ENCODE measurements around the gene PKD2L1. TPM values are rescaled to one million over a fixed set of nuclear protein-coding genes. Genes with fewer than 3 reads are reported as not detected.

Gene PKD2L1
- total RNA-seq, 1 donor from 2014 or later, result not detected

DNA sequence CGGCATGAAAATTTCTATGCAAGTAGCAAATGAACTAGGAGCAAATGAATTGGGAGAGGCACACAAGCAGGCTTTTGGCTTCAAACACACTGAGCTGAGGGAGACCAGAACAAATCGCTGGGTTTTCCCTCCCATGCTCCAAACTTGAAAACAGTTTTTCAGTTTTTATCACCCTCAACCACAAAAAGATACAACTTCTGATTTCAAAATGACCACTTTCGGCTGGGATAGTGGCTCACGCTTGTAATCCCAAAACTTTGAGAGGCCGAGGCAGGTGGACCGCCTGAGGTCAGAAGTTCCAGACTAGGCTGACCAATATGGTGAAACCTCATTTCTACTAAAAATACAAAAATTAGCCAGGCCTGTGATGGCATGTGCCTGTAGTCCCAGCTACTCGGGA lies 91.6 kb downstream of the PKD2L1 start:
- no peak for DNase-seq (ENCODE audit: low spot score)
- intact Hi-C loops (cut with DNase I), result no loop called here

Other genes with a start within 250 kb of the PKD2L1 start
- not detected for gene CPN1, start 248.4 kb downstream of the PKD2L1 start, total RNA-seq
- 7.2 TPM for gene ERLIN1, start 144.2 kb downstream of the PKD2L1 start, total RNA-seq
- gene CHUK, start 100.6 kb downstream of the PKD2L1 start, total RNA-seq, result 11.9 TPM
- 15.9 TPM for gene CWF19L1, start 62.6 kb downstream of the PKD2L1 start, total RNA-seq
- gene BLOC1S2, start 43.5 kb downstream of the PKD2L1 start, total RNA-seq, result 27.8 TPM
- 16.8 TPM for gene SCD, start 17.0 kb upstream of the PKD2L1 start, total RNA-seq
- not detected for gene WNT8B, start 132.8 kb upstream of the PKD2L1 start, total RNA-seq
- 7.4 TPM for gene SEC31B, start 189.6 kb upstream of the PKD2L1 start, total RNA-seq
- gene NDUFB8, start 199.6 kb upstream of the PKD2L1 start, total RNA-seq, result 351 TPM
- 53.7 TPM for gene HIF1AN, start 205.7 kb upstream of the PKD2L1 start, total RNA-seq

Measured in cardiac septum (tissue), 1 donor.